Panc1 (cell line): ENCODE data around the gene PCIF1.

Source experiments
- CTCF ChIP-seq: fragments of 450-650 bp; IDR thresholded peaks from 2 replicates; pipeline ENCODE4 v1.5.1; 2017; ENCODE audit warnings: mild to moderate bottlenecking
- POLR2AphosphoS5 ChIP-seq: IDR thresholded peaks from 2 replicates; pipeline ENCODE4 v1.6.1; 2012; ENCODE audit warnings: mild to moderate bottlenecking, low read depth, low read length, moderate library complexity
- REST ChIP-seq, 2 experiments: IDR thresholded peaks; 2 replicates each; pipeline ENCODE4 v1.6.1; 2011 to 2012; ENCODE audit warnings: low read depth in 2 of 2, control low read depth in 1 of 2, low read length in 1 of 2, mild to moderate bottlenecking in 1 of 2, moderate library complexity in 1 of 2; ENCODE audit not compliant: insufficient read depth in 1 of 2
- SIN3A ChIP-seq: IDR thresholded peaks from 2 replicates; pipeline ENCODE4 v1.6.1; 2012; ENCODE audit warnings: low read depth, mild to moderate bottlenecking, low read length, moderate library complexity, borderline replicate concordance; ENCODE audit not compliant: insufficient read depth

- TF ChIP-seq REST (IDR thresholded peaks at IDR 0.05; ENCODE audit: insufficient read depth in 1 of 2, low read depth in 2 of 2, low read length in 1 of 2), result no peak
- TF ChIP-seq CTCF, result no peak
- no peak for TF ChIP-seq SIN3A
- no peak for TF ChIP-seq POLR2AphosphoS5
These were observed 15.5 kb upstream of the PCIF1 start for GRCh38 chr20:45918779-45919537.
